Memory B cell (primary cell): ENCODE results near the gene EVPL.

Experiments
- ATAC-seq: fragments of 150-1000 bp; cut with Tn5 transposase; 2 replicates; pipeline ENCODE4 v1.10.0; 2021; ENCODE audit warnings: low read depth, mild to moderate bottlenecking, moderate library complexity
- DNase-seq, 2 donors: peaks; one replicate each; pipeline ENCODE4 v3.0.0; 2022; ENCODE audit warnings: low spot score in 2 of 2
- H3K27ac Mint-ChIP-seq: one replicate; pipeline ENCODE4 v1.8.0; 2022; ENCODE audit warnings: mild to moderate bottlenecking, moderate library complexity, mixed read lengths
- H3K27me3 Mint-ChIP-seq: one replicate; pipeline ENCODE4 v1.8.0; 2022; ENCODE audit warnings: mixed read lengths
- H3K36me3 Mint-ChIP-seq: one replicate; pipeline ENCODE4 v1.8.0; 2022; ENCODE audit warnings: mild to moderate bottlenecking, mixed read lengths
- H3K4me1 Mint-ChIP-seq: one replicate; pipeline ENCODE4 v1.8.0; 2022; ENCODE audit warnings: mixed read lengths
- H3K4me3 Mint-ChIP-seq: one replicate; pipeline ENCODE4 v1.8.0; 2022; ENCODE audit warnings: mild to moderate bottlenecking, moderate library complexity, mixed read lengths
- H3K9me3 Mint-ChIP-seq: one replicate; pipeline ENCODE4 v1.8.0; 2022; ENCODE audit warnings: mixed read lengths

The EVPL gene

GRCh38 chr17:76018340-76018680 is 8.8 kb downstream of the EVPL start:
- ATAC-seq, result no peak

GRCh38 chr17:76017481-76018339 is 9.4 kb downstream of the EVPL start:
- Mint-ChIP-seq H3K4me1 (peaks cover 3% of the 10 kb centered on the region), H3K27me3 (peaks cover 1% of the 10 kb centered on the region), H3K4me3 (no peak overlapping the region), H3K27ac (no peak overlapping the region), H3K36me3 (no peaks in the 10 kb centered on the region), H3K9me3 (no peaks in the 10 kb centered on the region)
- no peak for ATAC-seq
- no peak for DNase-seq

More at GRCh38 chr17:76018340-76018680, 8.8 kb downstream of the EVPL start:
- H3K36me3 Mint-ChIP-seq, result no peaks in the 10 kb centered on the region
- no peaks in the 10 kb centered on the region for H3K9me3 Mint-ChIP-seq
- H3K27me3 Mint-ChIP-seq, result peaks cover 5% of the 10 kb centered on the region
- DNase-seq, result no peak
- H3K27ac Mint-ChIP-seq, result no peak overlapping the region
- H3K4me3 Mint-ChIP-seq, result no peak overlapping the region
- H3K4me1 Mint-ChIP-seq, result peaks cover 5% of the 10 kb centered on the region

- H3K27me3 Mint-ChIP-seq, result no peaks in the 10 kb centered on the region
- H3K4me1 Mint-ChIP-seq, result peaks cover 3% of the 10 kb centered on the region
- no peaks in the 10 kb centered on the region for H3K36me3 Mint-ChIP-seq
- DNase-seq, result no peak
- H3K27ac Mint-ChIP-seq, result no peak overlapping the region
- ATAC-seq, result no peak
- no peaks in the 10 kb centered on the region for H3K9me3 Mint-ChIP-seq
- H3K4me3 Mint-ChIP-seq, result no peak overlapping the region
Observed at GRCh38 chr17:76014925-76015261, 12.2 kb downstream of the EVPL start.

DNA sequence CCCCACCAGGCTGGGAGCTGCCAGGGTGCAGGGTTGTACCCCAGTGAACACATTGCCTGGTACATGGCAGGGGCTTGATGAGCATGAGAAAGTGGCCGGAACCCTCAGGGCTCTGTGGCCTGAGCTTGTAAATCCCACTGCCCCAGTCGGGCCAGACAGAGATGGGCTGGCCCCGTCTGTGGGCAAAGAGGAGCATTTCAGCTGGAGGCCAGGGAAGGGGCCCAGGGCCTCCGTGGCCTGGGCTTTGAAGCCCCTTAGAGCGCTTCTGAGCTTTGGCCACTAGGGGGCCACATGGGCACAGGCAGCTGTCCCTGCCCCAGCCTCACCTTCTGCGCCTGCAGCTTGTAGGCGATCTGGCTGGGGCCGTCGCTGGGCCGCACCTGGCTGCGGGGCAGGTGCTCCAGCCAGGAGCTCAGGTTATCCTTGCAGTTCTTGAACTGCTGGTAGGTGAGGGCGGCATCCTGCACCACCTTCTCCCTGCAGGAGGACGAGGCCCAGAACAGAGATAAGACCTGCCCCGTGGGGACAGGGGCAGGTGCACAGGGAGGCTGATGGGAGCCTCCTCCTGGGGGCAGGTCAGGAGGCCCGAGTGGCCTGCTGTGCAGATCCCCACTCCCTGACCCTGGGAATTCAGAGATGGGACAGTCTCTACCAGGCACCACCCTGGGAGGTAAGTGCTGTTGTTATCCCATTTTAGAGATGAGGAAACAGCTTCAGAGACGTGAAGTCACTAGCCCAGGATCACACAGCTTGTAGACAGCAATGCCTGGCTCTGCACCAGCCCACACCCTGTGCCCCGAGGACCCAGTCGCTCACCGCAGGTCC is 12.8 kb downstream of the EVPL start:
- DNase-seq, result peak; percentile 75 to 76
- Mint-ChIP-seq H3K4me3 (no peak overlapping the region), H3K9me3 (no peaks in the 10 kb centered on the region), H3K36me3 (no peaks in the 10 kb centered on the region), H3K27ac (no peak overlapping the region), H3K4me1 (peaks cover 3% of the 10 kb centered on the region), H3K27me3 (no peaks in the 10 kb centered on the region)
- peak; percentile 99 for ATAC-seq

DNA sequence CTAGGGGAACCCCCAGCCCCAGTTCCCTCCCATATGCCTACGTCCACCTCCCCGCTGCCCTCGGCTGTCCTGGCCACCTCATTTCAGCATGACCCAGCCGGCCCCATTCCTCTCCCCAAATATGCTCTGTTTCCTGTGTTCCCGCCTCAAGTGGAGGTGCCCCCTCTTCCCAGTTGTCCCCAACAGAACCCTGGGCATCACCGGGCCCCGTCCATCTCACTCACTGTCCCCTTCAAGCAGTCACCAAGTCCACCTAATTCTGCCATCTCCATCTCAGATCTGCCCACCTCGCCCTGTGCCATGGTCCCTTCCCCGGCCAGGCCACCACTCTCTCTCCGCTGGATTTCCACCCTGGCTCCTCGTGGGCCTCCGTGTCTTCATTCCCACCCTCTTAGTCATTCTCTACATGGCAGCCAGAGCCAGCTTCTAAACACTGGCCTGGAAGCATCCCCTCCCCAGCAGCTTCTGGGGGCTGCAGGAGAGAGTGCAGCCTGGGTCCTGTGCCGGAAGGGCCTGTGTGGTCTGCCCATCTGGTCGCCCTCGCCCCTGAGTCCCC is 13.7 kb downstream of the EVPL start:
- Mint-ChIP-seq H3K36me3 (no peaks in the 10 kb centered on the region), H3K9me3 (no peaks in the 10 kb centered on the region), H3K4me3 (no peak overlapping the region), H3K27ac (no peak overlapping the region), H3K4me1 (peaks cover 3% of the 10 kb centered on the region), H3K27me3 (no peaks in the 10 kb centered on the region)
- DNase-seq (no peak), ATAC-seq (no peak)

- H3K36me3 Mint-ChIP-seq, result no peaks in the 10 kb centered on the region
- peaks cover 3% of the 10 kb centered on the region for H3K4me1 Mint-ChIP-seq
- no peak overlapping the region for H3K27ac Mint-ChIP-seq
- no peaks in the 10 kb centered on the region for H3K27me3 Mint-ChIP-seq
- ATAC-seq (no peak), DNase-seq (no peak)
- no peak overlapping the region for H3K4me3 Mint-ChIP-seq
- no peaks in the 10 kb centered on the region for H3K9me3 Mint-ChIP-seq
Observed at GRCh38 chr17:76011951-76012350, 15.2 kb downstream of the EVPL start.

DNA sequence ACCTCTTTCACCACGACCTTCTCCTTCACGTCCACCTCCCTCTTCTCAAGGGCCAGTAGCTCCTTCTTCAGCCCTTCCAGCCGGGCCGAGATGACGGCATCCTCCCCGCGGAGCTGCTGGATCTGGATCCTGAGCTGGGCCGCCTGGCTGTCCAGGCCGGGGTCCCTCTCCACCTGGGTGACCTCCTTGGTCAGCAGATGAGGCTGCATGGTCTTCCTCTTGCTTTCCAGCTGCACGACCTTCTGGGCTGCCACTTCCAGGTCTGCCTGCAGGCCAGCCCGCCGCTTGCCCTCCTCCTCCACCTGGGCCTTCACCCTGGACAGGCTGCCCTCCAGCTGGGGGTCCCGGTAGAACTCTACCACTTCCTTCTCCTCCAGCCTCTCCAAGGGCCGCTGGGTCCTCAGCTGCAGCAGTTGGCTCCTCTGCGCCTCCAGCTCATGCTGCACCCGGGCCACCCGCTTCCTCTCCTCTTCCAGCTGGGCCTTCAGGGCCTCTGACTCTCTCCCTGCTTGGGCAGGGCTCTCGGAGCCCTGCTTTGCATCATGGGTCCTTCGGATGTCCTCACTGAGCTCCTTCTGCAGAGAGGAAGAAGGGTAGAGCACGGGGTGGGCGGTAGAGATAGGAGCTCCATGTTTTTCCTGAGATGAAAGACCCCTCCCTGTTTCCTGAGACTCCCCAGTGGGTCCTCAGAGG is 17.0 kb downstream of the EVPL start:
- peaks cover 10% of the 10 kb centered on the region for H3K4me1 Mint-ChIP-seq
- H3K27me3 Mint-ChIP-seq, result no peaks in the 10 kb centered on the region
- H3K36me3 Mint-ChIP-seq, result no peaks in the 10 kb centered on the region
- no peak for ATAC-seq
- no peak for DNase-seq
- H3K4me3 Mint-ChIP-seq, result no peak overlapping the region
- H3K9me3 Mint-ChIP-seq, result no peaks in the 10 kb centered on the region
- H3K27ac Mint-ChIP-seq, result peak overlapping the region; percentile 26

DNA sequence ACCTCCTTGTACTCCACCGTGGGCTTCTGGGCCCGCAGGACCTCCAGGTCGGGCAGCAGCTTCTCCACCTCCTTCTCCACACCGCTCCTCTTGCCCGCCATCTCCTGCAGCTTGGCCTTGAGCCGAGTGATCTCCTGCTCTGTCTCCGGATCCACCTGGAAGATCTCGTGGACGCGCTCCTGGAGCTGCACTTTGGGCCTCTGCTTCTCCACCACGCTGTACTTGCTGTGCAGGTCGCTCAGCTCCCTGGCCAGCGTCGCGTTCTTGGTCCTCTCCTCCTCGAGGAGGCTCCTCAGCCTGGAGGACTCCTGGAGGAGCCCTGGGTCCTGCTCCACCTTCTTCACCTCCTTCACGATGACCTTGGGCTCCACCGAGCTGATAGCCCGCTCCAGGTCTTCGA is 17.7 kb downstream of the EVPL start:
- DNase-seq (no peak), ATAC-seq (no peak)
- Mint-ChIP-seq H3K4me1 (peaks cover 10% of the 10 kb centered on the region), H3K9me3 (no peaks in the 10 kb centered on the region), H3K27ac (peak overlapping the region; percentile 26), H3K27me3 (no peaks in the 10 kb centered on the region), H3K36me3 (no peaks in the 10 kb centered on the region), H3K4me3 (no peak overlapping the region)

DNA sequence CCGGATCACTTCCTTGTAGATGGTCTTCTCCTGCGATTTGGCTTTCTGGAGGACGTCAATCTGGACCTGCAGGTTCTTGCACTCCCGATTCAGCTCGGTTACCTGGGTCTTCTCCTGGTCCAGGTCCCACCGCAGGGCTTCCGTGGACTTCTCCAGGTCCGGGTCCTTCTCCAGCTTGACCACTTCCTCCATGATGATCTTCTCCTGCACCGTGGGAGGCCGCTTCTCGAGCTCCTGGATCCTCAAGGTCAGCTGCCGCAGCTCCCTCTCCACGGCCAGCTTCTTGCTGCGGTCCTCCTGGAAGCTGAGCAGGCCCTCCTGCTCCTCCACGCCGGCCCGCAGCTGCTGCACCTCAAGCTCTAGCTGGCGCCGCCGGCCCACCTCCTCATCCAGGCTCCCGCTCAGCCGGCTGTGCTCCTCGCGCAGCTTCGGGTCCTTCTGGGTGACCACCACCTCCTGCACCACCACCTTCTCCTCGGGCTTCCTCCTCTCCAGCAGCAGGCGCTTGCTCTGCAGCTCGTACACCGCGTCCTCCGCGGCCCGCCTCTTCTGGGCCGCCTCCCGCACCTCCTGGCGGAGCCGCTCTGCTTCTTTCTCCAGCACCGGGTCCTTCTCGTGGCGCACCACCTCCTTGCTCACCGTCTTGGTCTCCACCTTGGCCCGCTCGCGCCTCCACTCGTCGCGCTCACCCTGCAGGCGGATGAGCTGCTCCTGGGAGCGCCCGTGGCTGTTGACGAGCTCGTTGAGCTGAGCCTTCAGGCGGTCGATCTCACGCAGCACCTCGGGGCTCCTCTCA is 18.3 kb downstream of the EVPL start:
- H3K36me3 Mint-ChIP-seq, result no peaks in the 10 kb centered on the region
- H3K27me3 Mint-ChIP-seq, result no peaks in the 10 kb centered on the region
- peaks cover 8% of the 10 kb centered on the region for H3K4me1 Mint-ChIP-seq
- no peaks in the 10 kb centered on the region for H3K9me3 Mint-ChIP-seq
- ATAC-seq (no peak), DNase-seq (no peak)
- no peak overlapping the region for H3K27ac Mint-ChIP-seq
- H3K4me3 Mint-ChIP-seq, result no peak overlapping the region

- no peaks in the 10 kb centered on the region for H3K27me3 Mint-ChIP-seq
- ATAC-seq (no peak), DNase-seq (no peak)
- H3K9me3 Mint-ChIP-seq, result no peaks in the 10 kb centered on the region
- peaks cover 8% of the 10 kb centered on the region for H3K4me1 Mint-ChIP-seq
- H3K36me3 Mint-ChIP-seq, result no peaks in the 10 kb centered on the region
- no peak overlapping the region for H3K27ac Mint-ChIP-seq
- H3K4me3 Mint-ChIP-seq, result no peak overlapping the region
Observed at GRCh38 chr17:76008208-76008607, 18.9 kb downstream of the EVPL start.

- ATAC-seq (no peak), DNase-seq (no peak)
- Mint-ChIP-seq H3K27ac (no peak overlapping the region), H3K4me1 (peaks cover 8% of the 10 kb centered on the region), H3K9me3 (no peaks in the 10 kb centered on the region), H3K27me3 (no peaks in the 10 kb centered on the region), H3K36me3 (no peaks in the 10 kb centered on the region), H3K4me3 (no peak overlapping the region)
Observed at GRCh38 chr17:76007850-76008165, 19.3 kb downstream of the EVPL start.

DNA sequence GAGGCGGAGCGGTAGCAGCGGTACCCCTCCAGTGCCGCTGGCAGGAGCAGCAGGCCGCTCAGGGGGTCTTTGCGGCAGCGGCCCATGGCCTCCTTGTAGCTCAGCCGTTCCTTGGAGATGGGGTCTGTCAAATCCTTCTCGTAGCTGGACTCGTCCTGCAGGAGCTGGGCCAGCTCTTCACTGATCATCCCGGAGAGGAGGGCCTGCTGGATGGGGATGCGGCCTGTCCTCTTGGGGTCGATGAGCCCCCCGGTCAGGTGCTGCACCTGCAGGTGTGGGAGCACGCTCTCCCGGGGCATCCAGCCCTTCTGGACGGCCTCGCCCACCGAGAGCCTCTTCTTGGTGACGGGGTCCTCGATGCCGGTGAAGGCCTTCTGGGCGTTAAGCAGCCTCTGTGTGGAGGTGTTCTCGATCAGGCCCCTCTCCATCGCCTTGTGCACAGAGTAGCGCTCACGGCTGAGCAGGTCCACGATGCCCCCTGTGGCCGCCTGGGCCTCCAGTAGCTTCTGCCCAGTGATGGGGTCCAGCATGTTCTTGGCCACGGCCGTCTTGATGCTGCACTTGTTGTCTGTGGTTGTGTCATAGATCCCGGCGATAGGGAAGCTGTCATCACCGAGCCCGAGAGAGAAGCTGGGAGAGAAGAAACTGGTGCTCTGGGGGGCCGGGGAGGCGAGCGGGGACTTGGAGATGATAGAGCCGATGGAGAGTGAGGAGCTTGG is 19.8 kb downstream of the EVPL start:
- Mint-ChIP-seq H3K27ac (no peak overlapping the region), H3K36me3 (no peaks in the 10 kb centered on the region), H3K9me3 (no peaks in the 10 kb centered on the region), H3K4me1 (peaks cover 8% of the 10 kb centered on the region), H3K27me3 (no peaks in the 10 kb centered on the region), H3K4me3 (no peak overlapping the region)
- no peak for DNase-seq
- ATAC-seq, result no peak
